ENCODE data around the gene TTC34.

- no peak for TF ChIP-seq EZH2 (IDR thresholded peaks at IDR 0.05; ENCODE audit: borderline replicate concordance, low read depth, low read length, severe bottlenecking)
- TF ChIP-seq, protein P1, sequence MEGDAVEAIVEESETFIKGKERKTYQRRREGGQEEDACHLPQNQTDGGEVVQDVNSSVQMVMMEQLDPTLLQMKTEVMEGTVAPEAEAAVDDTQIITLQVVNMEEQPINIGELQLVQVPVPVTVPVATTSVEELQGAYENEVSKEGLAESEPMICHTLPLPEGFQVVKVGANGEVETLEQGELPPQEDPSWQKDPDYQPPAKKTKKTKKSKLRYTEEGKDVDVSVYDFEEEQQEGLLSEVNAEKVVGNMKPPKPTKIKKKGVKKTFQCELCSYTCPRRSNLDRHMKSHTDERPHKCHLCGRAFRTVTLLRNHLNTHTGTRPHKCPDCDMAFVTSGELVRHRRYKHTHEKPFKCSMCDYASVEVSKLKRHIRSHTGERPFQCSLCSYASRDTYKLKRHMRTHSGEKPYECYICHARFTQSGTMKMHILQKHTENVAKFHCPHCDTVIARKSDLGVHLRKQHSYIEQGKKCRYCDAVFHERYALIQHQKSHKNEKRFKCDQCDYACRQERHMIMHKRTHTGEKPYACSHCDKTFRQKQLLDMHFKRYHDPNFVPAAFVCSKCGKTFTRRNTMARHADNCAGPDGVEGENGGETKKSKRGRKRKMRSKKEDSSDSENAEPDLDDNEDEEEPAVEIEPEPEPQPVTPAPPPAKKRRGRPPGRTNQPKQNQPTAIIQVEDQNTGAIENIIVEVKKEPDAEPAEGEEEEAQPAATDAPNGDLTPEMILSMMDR (IDR thresholded peaks at IDR 0.05; ENCODE audit: borderline replicate concordance, extremely low read depth, low read length, poor library complexity, severe bottlenecking) = no peak
These were observed 206.8 kb downstream of the TTC34 start for GRCh38 chr1:2594641-2595131.

Data from DND-41 (cell line).